ENCODE results near the gene TCF7L2.

The TCF7L2 gene

GRCh38 chr10:113041324-113041723 is 91.3 kb downstream of the TCF7L2 start:
- no peak overlapping the region for H3K27ac ChIP-seq
- TF ChIP-seq ZFX (IDR thresholded peaks at IDR 0.05) (no peak), CTCF (conservative IDR thresholded peaks at IDR 0.05) (no peak)

GRCh38 chr10:113041841-113042750 is 92.0 kb downstream of the TCF7L2 start:
- no peak for TF ChIP-seq ZFX (IDR thresholded peaks at IDR 0.05)
- no peak for TF ChIP-seq CTCF (conservative IDR thresholded peaks at IDR 0.05)
- no peak overlapping the region for H3K27ac ChIP-seq

- H3K27ac ChIP-seq: no peak overlapping the region
- TF ChIP-seq CTCF (conservative IDR thresholded peaks at IDR 0.05) (no peak), ZFX (IDR thresholded peaks at IDR 0.05) (no peak)
Measured at GRCh38 chr10:113042868-113043267, 92.8 kb downstream of the TCF7L2 start.

- no peak overlapping the region for H3K27ac ChIP-seq
- no peak for TF ChIP-seq ZFX (IDR thresholded peaks at IDR 0.05)
- no peak for TF ChIP-seq CTCF (conservative IDR thresholded peaks at IDR 0.05)
Measured at GRCh38 chr10:113044016-113044755, 94.1 kb downstream of the TCF7L2 start.

GRCh38 chr10:113045147-113046055 is 95.4 kb downstream of the TCF7L2 start:
- no peak overlapping the region for H3K27ac ChIP-seq
- no peak for TF ChIP-seq CTCF (conservative IDR thresholded peaks at IDR 0.05)
- no peak for TF ChIP-seq ZFX (IDR thresholded peaks at IDR 0.05)

- TF ChIP-seq ZFX (IDR thresholded peaks at IDR 0.05) (no peak), CTCF (conservative IDR thresholded peaks at IDR 0.05) (no peak)
- no peak overlapping the region for H3K27ac ChIP-seq
Measured at GRCh38 chr10:113047151-113047550, 97.1 kb downstream of the TCF7L2 start.
